ENCODE results near the gene PHF21B.
"Not testable (repeated sequence)": the region's sequence is repeated elsewhere in the genome, so short reads cannot be mapped to it uniquely, and the experiment has no call there.

Gene PHF21B

DNA sequence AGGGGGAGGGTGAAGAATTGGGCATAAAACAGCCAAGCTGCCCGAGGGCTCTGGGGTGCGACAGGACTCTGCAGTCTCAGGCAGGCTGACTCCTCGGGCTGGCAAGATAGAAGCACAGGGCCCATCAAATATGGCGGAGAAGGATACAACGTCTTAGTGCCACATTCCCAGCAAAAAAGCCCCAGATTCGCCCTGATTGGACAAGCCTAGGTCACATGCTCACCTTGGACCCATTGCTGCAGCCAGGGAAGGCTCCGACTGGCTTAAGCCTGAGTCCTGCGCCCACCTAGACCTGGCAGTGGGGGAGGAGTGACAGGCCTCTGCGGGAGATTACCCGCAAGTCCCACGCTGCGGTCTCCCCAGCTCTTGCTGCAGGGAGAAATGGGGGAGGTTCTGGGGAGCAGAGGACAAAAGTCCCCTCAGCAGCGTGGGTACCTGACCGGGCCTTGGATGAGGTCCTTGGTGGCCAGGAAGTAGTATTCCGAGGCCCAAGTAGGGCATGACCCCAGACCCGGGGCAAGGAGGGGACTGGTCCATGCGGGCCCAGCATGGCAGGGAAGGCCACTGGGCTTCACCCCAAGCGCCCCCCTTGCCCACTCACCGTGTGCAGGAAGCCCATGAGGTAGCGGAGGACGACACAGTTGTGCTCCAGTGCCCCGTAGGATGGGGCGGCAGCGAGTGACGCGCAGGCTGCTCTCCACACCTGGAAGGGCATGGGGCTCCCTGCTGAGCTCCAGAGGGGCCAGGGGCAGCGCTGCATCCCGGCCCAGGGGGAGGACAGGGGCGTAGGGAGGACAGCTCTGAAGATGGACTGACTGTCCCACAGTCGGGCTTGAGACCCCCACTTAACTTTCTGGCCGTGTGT lies 144.4 kb downstream of the PHF21B start:
- DNase-seq (ENCODE audit: insufficient read length, low spot score) = no peak
- no peak for TF ChIP-seq POU2F2 (IDR thresholded peaks at IDR 0.05; ENCODE audit: low read depth, low read length)
- TF ChIP-seq TAF1 (IDR thresholded peaks at IDR 0.05; ENCODE audit: low read depth, low read length) = no peak
- FAIRE-seq = no peak

DNA sequence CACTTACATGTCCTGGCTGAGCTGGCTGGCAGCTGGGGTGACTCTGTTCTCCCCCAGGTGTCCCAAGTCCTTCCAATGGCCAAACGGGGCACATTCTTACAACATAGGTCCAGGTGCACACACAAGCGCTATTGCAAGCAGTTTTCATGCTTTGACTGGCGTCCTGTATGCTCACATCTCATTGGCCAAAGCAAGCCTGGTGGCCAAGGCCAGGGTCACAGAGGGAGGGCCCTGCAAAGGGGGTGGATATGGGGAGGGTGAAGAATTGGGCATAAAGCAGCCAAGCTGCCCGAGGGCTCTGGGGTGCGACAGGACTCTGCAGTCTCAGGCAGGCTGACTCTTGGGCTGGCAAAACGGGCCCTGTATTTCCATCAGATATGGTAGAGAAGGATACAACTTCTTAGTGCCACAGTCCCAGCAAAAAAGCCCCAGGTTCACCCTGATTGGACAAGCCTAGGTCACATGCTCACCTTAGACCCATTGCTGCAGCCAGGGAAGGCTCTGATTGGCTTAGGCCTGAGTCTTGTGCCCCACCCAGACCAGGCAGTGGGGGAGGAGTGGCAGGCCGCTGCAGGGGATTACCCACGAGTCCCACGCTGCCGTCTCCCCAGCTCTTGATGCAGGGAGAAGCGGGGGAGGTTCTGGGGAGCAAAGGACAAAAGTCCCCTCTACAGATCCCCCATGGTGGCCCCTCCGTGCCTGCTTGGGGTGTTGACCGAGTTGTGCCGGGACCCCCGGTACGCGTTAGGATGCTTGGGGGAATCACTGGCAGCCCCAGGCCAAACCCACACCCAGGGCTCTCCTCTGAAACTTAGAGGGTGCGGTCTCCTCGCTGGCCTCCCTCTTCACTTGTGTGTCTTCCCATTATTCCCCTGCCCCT lies 146.6 kb downstream of the PHF21B start:
- DNase-seq (ENCODE audit: insufficient read length, low spot score) = no peak
- TF ChIP-seq TAF1 (IDR thresholded peaks at IDR 0.05; ENCODE audit: low read depth, low read length) (no peak), POU2F2 (IDR thresholded peaks at IDR 0.05; ENCODE audit: low read depth, low read length) (no peak), POLR2A (IDR thresholded peaks at IDR 0.05; ENCODE audit: low read depth, low read length) (no peak), POLR2AphosphoS5 (IDR thresholded peaks at IDR 0.05; ENCODE audit: low read depth, low read length) (no peak), SPI1 (IDR thresholded peaks at IDR 0.05; ENCODE audit: low read depth, low read length) (no peak)
- no peak for FAIRE-seq

- no peak for FAIRE-seq
- no peak for TF ChIP-seq TAF1 (IDR thresholded peaks at IDR 0.05; ENCODE audit: low read depth, low read length)
- no peak for TF ChIP-seq POU2F2 (IDR thresholded peaks at IDR 0.05; ENCODE audit: low read depth, low read length)
- TF ChIP-seq POLR2A (IDR thresholded peaks at IDR 0.05; ENCODE audit: low read depth, low read length) = no peak
- TF ChIP-seq POLR2AphosphoS5 (IDR thresholded peaks at IDR 0.05; ENCODE audit: low read depth, low read length) = no peak
- TF ChIP-seq SPI1 (IDR thresholded peaks at IDR 0.05; ENCODE audit: low read depth, low read length) = no peak
- TF ChIP-seq PAX5 (IDR thresholded peaks at IDR 0.05; ENCODE audit: insufficient read depth, low read length, severe bottlenecking) = no peak
- DNase-seq (ENCODE audit: insufficient read length, low spot score) = no peak
Measured at GRCh38 chr22:44862281-44862680, 147.5 kb downstream of the PHF21B start.

GRCh38 chr22:44861245-44861644 lies 148.6 kb downstream of the PHF21B start:
- FAIRE-seq (no peak), DNase-seq (ENCODE audit: insufficient read length, low spot score) (no peak)
- TF ChIP-seq PAX5 (IDR thresholded peaks at IDR 0.05; ENCODE audit: insufficient read depth, low read length, severe bottlenecking) (no peak), POLR2AphosphoS5 (IDR thresholded peaks at IDR 0.05; ENCODE audit: low read depth, low read length) (no peak), POU2F2 (IDR thresholded peaks at IDR 0.05; ENCODE audit: low read depth, low read length) (no peak), TAF1 (IDR thresholded peaks at IDR 0.05; ENCODE audit: low read depth, low read length) (no peak), SPI1 (IDR thresholded peaks at IDR 0.05; ENCODE audit: low read depth, low read length) (no peak), POLR2A (IDR thresholded peaks at IDR 0.05; ENCODE audit: low read depth, low read length) (no peak)

DNA sequence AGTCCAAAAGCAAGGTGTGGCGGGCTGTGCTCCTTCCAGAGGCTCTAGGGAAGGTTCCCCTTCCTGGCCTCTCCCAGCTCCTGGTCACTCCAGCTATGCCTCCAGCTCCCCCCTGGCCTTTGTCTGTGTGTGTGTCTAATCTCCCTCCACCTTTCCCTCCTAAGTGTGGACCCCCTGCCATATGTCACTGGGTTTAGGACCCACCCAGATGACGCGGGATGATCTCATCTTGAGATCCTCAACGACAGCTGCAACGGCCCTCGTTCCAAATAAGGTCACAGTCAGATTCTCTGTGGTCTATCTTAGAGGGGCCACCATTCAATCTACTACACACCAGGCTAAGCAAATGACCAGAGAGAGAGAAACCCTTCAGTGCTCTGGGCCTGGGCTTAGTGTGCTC lies 149.5 kb downstream of the PHF21B start:
- no peak for FAIRE-seq
- TF ChIP-seq TAF1 (IDR thresholded peaks at IDR 0.05; ENCODE audit: low read depth, low read length) = no peak
- TF ChIP-seq POLR2AphosphoS5 (IDR thresholded peaks at IDR 0.05; ENCODE audit: low read depth, low read length) = no peak
- no peak for TF ChIP-seq POU2F2 (IDR thresholded peaks at IDR 0.05; ENCODE audit: low read depth, low read length)
- TF ChIP-seq POLR2A (IDR thresholded peaks at IDR 0.05; ENCODE audit: low read depth, low read length) = no peak
- TF ChIP-seq SPI1 (IDR thresholded peaks at IDR 0.05; ENCODE audit: low read depth, low read length) = no peak
- TF ChIP-seq PAX5 (IDR thresholded peaks at IDR 0.05; ENCODE audit: insufficient read depth, low read length, severe bottlenecking) = no peak
- DNase-seq (ENCODE audit: insufficient read length, low spot score) = no peak

- no peak for FAIRE-seq
- no peak for DNase-seq (ENCODE audit: insufficient read length, low spot score)
- no peak for TF ChIP-seq POU2F2 (IDR thresholded peaks at IDR 0.05; ENCODE audit: low read depth, low read length)
- no peak for TF ChIP-seq POLR2A (IDR thresholded peaks at IDR 0.05; ENCODE audit: low read depth, low read length)
- no peak for TF ChIP-seq PAX5 (IDR thresholded peaks at IDR 0.05; ENCODE audit: insufficient read depth, low read length, severe bottlenecking)
- no peak for TF ChIP-seq TAF1 (IDR thresholded peaks at IDR 0.05; ENCODE audit: low read depth, low read length)
- no peak for TF ChIP-seq POLR2AphosphoS5 (IDR thresholded peaks at IDR 0.05; ENCODE audit: low read depth, low read length)
- TF ChIP-seq SPI1 (IDR thresholded peaks at IDR 0.05; ENCODE audit: low read depth, low read length) = no peak
Measured at GRCh38 chr22:44859641-44860040, 150.2 kb downstream of the PHF21B start.

GRCh38 chr22:44858819-44859218 lies 151.0 kb downstream of the PHF21B start:
- DNase-seq (ENCODE audit: insufficient read length, low spot score); FAIRE-seq: not testable (repeated sequence)

DNA sequence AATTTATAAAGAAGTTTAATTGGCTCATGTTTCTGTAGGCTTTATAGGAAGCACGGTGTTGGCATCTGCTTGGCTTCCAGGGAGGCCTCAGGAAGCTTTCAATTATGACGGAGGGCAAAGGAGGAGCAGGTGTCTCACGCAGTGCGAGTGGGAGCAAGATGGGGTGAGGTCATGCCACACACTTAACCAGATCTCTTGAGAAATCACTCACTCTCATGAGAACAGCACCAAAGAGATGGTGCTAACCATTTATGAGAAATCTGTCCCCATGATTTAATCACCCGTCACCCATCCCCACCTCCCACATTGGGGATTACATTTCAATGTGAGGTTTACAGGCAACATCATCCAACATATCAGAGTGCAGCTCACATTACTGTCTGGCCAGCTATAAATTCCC lies 153.9 kb downstream of the PHF21B start:
- TF ChIP-seq TAF1 (IDR thresholded peaks at IDR 0.05; ENCODE audit: low read depth, low read length) (no peak), PAX5 (IDR thresholded peaks at IDR 0.05; ENCODE audit: insufficient read depth, low read length, severe bottlenecking) (no peak), POU2F2 (IDR thresholded peaks at IDR 0.05; ENCODE audit: low read depth, low read length) (no peak), SPI1 (IDR thresholded peaks at IDR 0.05; ENCODE audit: low read depth, low read length) (no peak), POLR2AphosphoS5 (IDR thresholded peaks at IDR 0.05; ENCODE audit: low read depth, low read length) (no peak), POLR2A (IDR thresholded peaks at IDR 0.05; ENCODE audit: low read depth, low read length) (no peak)
- no peak for DNase-seq (ENCODE audit: insufficient read length, low spot score)
- no peak for FAIRE-seq

GRCh38 chr22:44854641-44855040 lies 155.2 kb downstream of the PHF21B start:
- DNase-seq (ENCODE audit: insufficient read length, low spot score); FAIRE-seq: not testable (repeated sequence)

DNA sequence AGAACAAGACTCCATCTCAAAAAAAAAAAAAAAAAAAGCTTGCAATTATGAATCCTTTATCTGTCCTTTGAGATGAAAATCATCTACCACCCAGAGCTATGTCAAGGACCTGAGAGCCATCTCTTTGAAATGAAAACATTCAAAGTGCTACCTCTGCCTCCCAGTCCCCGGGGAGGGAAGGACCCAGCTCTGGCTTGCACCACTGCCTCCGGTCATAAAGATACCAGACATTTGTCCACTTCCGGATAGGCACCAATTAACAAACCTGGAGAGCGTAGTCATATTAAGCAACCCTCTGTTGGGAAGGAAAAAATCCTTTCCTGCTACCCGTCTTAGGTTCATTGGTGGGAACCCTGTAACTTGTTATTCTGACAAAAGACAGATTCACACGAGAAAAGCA lies 158.9 kb downstream of the PHF21B start:
- no peak for TF ChIP-seq POU2F2 (IDR thresholded peaks at IDR 0.05; ENCODE audit: low read depth, low read length)
- no peak for TF ChIP-seq POLR2A (IDR thresholded peaks at IDR 0.05; ENCODE audit: low read depth, low read length)
- TF ChIP-seq TAF1 (IDR thresholded peaks at IDR 0.05; ENCODE audit: low read depth, low read length) = no peak
- no peak for TF ChIP-seq SPI1 (IDR thresholded peaks at IDR 0.05; ENCODE audit: low read depth, low read length)
- DNase-seq (ENCODE audit: insufficient read length, low spot score) (no peak), FAIRE-seq (no peak)
